Hematopoietic multipotent progenitor cell treated with erythropoietin and hydrocortisone succinate and interleukin-3 and kit ligand, for 15 days (in vitro differentiated cells): ENCODE results near the gene HTT.

Source experiments
- DNase-seq: peaks from one replicate; pipeline ENCODE4 v3.0.0-alpha.2; 2015; ENCODE audit warnings: low spot score

The HTT gene

GRCh38 chr4:3291969-3292570 is 217.6 kb downstream of the HTT start:
- DNase-seq = peak; percentile 34

- peak; percentile 74 for DNase-seq
Measured at GRCh38 chr4:3292571-3293400, 218.3 kb downstream of the HTT start, which contains the start of gene RGS12. Gene RGS12, plus strand, starts transcription at chr4:3293021. Its CDS starts 23,150 bp downstream, at chr4:3316171.
